GM19023 (cell line): ENCODE data around the gene GUCY1A1.
"Not testable (repeated sequence)": the region's sequence is repeated elsewhere in the genome, so short reads cannot be mapped to it uniquely, and the experiment has no call there.

Source experiments
- ATAC-seq: cut with Tn5 transposase; IDR thresholded peaks from one replicate; pipeline ENCODE4 v1.9.1; 2021; ENCODE audit warnings: mild to moderate bottlenecking, moderate library complexity; ENCODE audit not compliant: unreplicated experiment

Gene GUCY1A1

GRCh38 chr4:155666344-155667221, at the start of gene GUCY1A1:
Gene GUCY1A1, plus strand, starts transcription at chr4:155666848. Its CDS starts 30,020 bp downstream, at chr4:155696868.
- ATAC-seq, result peak; percentile 17

GRCh38 chr4:155617296-155617695, 49.4 kb upstream of the GUCY1A1 start:
- no peak for ATAC-seq

GRCh38 chr4:155618183-155618838, 48.3 kb upstream of the GUCY1A1 start:
- no peak for ATAC-seq

- no peak for ATAC-seq
These were observed 46.0 kb upstream of the GUCY1A1 start for GRCh38 chr4:155620637-155621036.

- ATAC-seq, result peak; percentile 83
These were observed 42.2 kb upstream of the GUCY1A1 start for GRCh38 chr4:155624478-155624877.

- ATAC-seq, result no peak
These were observed 40.1 kb upstream of the GUCY1A1 start for GRCh38 chr4:155626561-155626960.

GRCh38 chr4:155629183-155629825, 37.3 kb upstream of the GUCY1A1 start:
- ATAC-seq, result no peak

GRCh38 chr4:155629956-155630355, 36.7 kb upstream of the GUCY1A1 start:
- ATAC-seq, result no peak

GRCh38 chr4:155632310-155632840, 34.3 kb upstream of the GUCY1A1 start:
- ATAC-seq, result no peak

- no peak for ATAC-seq
These were observed 28.3 kb upstream of the GUCY1A1 start for GRCh38 chr4:155638195-155638965.

- ATAC-seq, result peak; percentile 69
These were observed 26.7 kb upstream of the GUCY1A1 start for GRCh38 chr4:155639704-155640523.

- no peak for ATAC-seq
These were observed 25.9 kb upstream of the GUCY1A1 start for GRCh38 chr4:155640751-155641150.

- ATAC-seq, result no peak
These were observed 23.6 kb upstream of the GUCY1A1 start for GRCh38 chr4:155643087-155643486.

GRCh38 chr4:155646001-155646400, 20.6 kb upstream of the GUCY1A1 start:
- ATAC-seq, result no peak

GRCh38 chr4:155650785-155651184, 15.9 kb upstream of the GUCY1A1 start:
- ATAC-seq, result not testable (repeated sequence)

GRCh38 chr4:155653052-155653451, 13.6 kb upstream of the GUCY1A1 start:
- ATAC-seq, result no peak

- no peak for ATAC-seq
These were observed 10.6 kb upstream of the GUCY1A1 start for GRCh38 chr4:155656025-155656424.

GRCh38 chr4:155657169-155657568, 9.5 kb upstream of the GUCY1A1 start:
- ATAC-seq, result no peak

GRCh38 chr4:155657985-155658680, 8.5 kb upstream of the GUCY1A1 start:
- ATAC-seq, result no peak
